GM12864 (cell line): ENCODE measurements around the gene AFF3.
A peak's percentile ranks its signal among the peaks of the same experiment; 100 is the strongest.

Source experiments
- DNase-seq: peaks from one replicate; pipeline ENCODE4 v3.0.0-alpha.2; 2011; ENCODE audit warnings: low read depth
- H3K4me3 ChIP-seq: 2 replicates; pipeline ENCODE4 v1.5.1; 2011; ENCODE audit warnings: mild to moderate bottlenecking, low read depth, low read length, control low read depth
- CTCF ChIP-seq: IDR thresholded peaks from 2 replicates; pipeline ENCODE4 v1.5.1; 2011; ENCODE audit warnings: low read depth, mild to moderate bottlenecking, moderate library complexity, low read length, control low read depth, inconsistent platforms; ENCODE audit errors: missing control alignments

AFF3 gene

GRCh38 chr2:100029460-100029859 lies 112.9 kb downstream of the AFF3 start:
- DNase-seq, result no peak
- peak; percentile 9 for TF ChIP-seq CTCF
- H3K4me3 ChIP-seq, result no peak overlapping the region

GRCh38 chr2:100021791-100022340 lies 120.5 kb downstream of the AFF3 start:
- TF ChIP-seq CTCF, result no peak
- no peak overlapping the region for H3K4me3 ChIP-seq
- no peak for DNase-seq

GRCh38 chr2:100019499-100019898 lies 122.9 kb downstream of the AFF3 start:
- no peak for DNase-seq
- H3K4me3 ChIP-seq, result no peak overlapping the region
- no peak for TF ChIP-seq CTCF

GRCh38 chr2:100018341-100019193 lies 123.8 kb downstream of the AFF3 start:
- no peak overlapping the region for H3K4me3 ChIP-seq
- TF ChIP-seq CTCF, result no peak
- DNase-seq, result no peak

- no peak for DNase-seq
- H3K4me3 ChIP-seq, result no peak overlapping the region
- TF ChIP-seq CTCF, result no peak
These were observed 124.8 kb downstream of the AFF3 start for GRCh38 chr2:100017633-100018032.

- no peak for DNase-seq
- H3K4me3 ChIP-seq, result no peak overlapping the region
- no peak for TF ChIP-seq CTCF
These were observed 125.6 kb downstream of the AFF3 start for GRCh38 chr2:100016756-100017155.
